OCI-LY3 (cell line): Measurements from ENCODE around the gene SETD5.

ENCODE experiments used
- EZH2phosphoT487 ChIP-seq: fragments of 200-600 bp; shearing (Covaris generic); IDR thresholded peaks from 2 replicates; pipeline ENCODE4 v1.6.1; 2018; ENCODE audit warnings: antibody characterized with exemption, mixed run types, low read depth
- TF ChIP-seq, protein P1 (sequence below): fragments of 200-600, 300-600 bp; sonication (generic); IDR thresholded peaks from 2 replicates; pipeline ENCODE4 v1.5.1; 2014; ENCODE audit warnings: antibody characterized with exemption, low read length, low read depth

GRCh38 chr3:9388142-9388541, 9.3 kb upstream of the SETD5 start:
- TF ChIP-seq, protein P1, sequence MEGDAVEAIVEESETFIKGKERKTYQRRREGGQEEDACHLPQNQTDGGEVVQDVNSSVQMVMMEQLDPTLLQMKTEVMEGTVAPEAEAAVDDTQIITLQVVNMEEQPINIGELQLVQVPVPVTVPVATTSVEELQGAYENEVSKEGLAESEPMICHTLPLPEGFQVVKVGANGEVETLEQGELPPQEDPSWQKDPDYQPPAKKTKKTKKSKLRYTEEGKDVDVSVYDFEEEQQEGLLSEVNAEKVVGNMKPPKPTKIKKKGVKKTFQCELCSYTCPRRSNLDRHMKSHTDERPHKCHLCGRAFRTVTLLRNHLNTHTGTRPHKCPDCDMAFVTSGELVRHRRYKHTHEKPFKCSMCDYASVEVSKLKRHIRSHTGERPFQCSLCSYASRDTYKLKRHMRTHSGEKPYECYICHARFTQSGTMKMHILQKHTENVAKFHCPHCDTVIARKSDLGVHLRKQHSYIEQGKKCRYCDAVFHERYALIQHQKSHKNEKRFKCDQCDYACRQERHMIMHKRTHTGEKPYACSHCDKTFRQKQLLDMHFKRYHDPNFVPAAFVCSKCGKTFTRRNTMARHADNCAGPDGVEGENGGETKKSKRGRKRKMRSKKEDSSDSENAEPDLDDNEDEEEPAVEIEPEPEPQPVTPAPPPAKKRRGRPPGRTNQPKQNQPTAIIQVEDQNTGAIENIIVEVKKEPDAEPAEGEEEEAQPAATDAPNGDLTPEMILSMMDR, result no peak
- TF ChIP-seq EZH2phosphoT487, result no peak
